ENCODE results near the gene PTPN6. TPM values are rescaled to one million over a fixed set of nuclear protein-coding genes. Genes with fewer than 3 reads are reported as not detected.

Gene PTPN6
- total and polyA plus RNA-seq, 9 of the 15 experiments (the other 6 are each of a cell fraction or from before 2014, with no cell fraction given), result 1.5 to 5.1 (median 3.9) TPM

DNA sequence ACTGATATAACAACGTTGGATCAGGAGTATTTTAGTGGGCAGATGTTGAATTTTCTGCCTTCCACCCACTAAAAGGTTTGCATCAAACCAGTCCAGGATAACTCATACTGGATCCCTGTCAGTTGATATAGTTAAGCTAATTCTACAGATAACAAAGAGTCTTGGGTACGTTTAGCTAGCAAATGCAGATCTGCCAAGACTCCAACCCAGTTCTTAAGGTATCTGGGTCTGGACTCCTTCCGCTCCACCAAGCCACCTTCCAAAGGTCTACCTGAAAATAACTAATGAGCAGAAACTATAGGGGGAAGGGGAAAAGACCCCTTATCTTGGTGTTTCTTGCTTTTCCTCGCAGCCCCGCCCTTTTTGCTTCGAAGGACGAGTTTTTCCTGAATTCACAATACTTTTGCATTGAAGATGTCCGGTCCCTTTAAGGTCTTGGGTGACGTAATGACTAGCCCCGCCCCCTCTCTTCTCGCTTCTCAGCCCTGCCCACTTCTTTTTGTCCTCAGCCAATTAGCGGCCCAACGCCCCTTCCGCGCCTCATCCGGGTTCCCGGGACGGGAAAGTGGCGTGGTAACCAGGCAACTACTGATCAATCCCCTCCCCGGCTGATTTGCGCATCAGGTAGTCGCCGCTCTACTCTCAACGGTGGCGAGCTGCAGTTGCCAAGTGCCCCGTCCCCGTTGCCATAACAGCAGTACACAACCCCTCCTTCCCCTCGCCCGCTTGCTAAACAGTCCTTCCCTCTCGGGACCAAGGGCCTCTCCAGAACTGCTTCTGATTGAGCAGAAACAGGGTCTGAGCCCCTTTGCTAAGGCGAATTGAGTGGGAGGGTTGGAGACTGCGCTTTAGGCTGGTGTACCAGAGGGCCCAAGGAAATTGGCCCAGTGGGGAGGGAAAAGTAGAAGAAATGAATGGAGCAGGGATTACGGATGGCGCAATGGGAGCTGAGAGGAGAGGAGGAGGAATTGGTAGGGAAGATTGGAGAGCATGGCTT, 46.6 kb upstream of the PTPN6 start, which contains the start of gene LRRC23 (continued):
- TF ChIP-seq, protein P1, sequence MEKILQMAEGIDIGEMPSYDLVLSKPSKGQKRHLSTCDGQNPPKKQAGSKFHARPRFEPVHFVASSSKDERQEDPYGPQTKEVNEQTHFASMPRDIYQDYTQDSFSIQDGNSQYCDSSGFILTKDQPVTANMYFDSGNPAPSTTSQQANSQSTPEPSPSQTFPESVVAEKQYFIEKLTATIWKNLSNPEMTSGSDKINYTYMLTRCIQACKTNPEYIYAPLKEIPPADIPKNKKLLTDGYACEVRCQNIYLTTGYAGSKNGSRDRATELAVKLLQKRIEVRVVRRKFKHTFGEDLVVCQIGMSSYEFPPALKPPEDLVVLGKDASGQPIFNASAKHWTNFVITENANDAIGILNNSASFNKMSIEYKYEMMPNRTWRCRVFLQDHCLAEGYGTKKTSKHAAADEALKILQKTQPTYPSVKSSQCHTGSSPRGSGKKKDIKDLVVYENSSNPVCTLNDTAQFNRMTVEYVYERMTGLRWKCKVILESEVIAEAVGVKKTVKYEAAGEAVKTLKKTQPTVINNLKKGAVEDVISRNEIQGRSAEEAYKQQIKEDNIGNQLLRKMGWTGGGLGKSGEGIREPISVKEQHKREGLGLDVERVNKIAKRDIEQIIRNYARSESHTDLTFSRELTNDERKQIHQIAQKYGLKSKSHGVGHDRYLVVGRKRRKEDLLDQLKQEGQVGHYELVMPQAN (IDR thresholded peaks at IDR 0.05; ENCODE audit: borderline replicate concordance), result peak; percentile 72
- TF ChIP-seq ZNF699 (CRISPR knock-in tag; IDR thresholded peaks at IDR 0.05; ENCODE audit: insufficient replicate concordance) (no peak), L3MBTL2 (IDR thresholded peaks at IDR 0.05) (peak; percentile 18; the same call in 1 of the 2 replicates), ZBTB40 (IDR thresholded peaks at IDR 0.05) (no peak), ZBTB40 (CRISPR knock-in tag; IDR thresholded peaks at IDR 0.05) (no peak), HNRNPLL (IDR thresholded peaks at IDR 0.05; ENCODE audit: low read depth, low read length, poor library complexity, severe bottlenecking) (peak; percentile 98), JUN (IDR thresholded peaks at IDR 0.05; ENCODE audit: borderline replicate concordance, low read depth, low read length) (peak; percentile 73; the same call in 1 of the 2 replicates), JUN (CRISPR knock-in tag; IDR thresholded peaks at IDR 0.05; ENCODE audit: borderline replicate concordance) (no peak), HINFP (tag; conservative IDR thresholded peaks at IDR 0.05; ENCODE audit: low read depth) (no peak), PTRF (tag; IDR thresholded peaks at IDR 0.05) (no peak)
- TF ChIP-seq, protein P2, sequence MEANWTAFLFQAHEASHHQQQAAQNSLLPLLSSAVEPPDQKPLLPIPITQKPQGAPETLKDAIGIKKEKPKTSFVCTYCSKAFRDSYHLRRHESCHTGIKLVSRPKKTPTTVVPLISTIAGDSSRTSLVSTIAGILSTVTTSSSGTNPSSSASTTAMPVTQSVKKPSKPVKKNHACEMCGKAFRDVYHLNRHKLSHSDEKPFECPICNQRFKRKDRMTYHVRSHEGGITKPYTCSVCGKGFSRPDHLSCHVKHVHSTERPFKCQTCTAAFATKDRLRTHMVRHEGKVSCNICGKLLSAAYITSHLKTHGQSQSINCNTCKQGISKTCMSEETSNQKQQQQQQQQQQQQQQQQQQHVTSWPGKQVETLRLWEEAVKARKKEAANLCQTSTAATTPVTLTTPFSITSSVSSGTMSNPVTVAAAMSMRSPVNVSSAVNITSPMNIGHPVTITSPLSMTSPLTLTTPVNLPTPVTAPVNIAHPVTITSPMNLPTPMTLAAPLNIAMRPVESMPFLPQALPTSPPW (CRISPR knock-in tag; IDR thresholded peaks at IDR 0.05), result peak; percentile 71

Measured in K562 (cell line).